ENCODE data around the gene PITPNM2. TPM values are rescaled to one million over a fixed set of nuclear protein-coding genes. Genes with fewer than 3 reads are reported as not detected.

The PITPNM2 gene
- 10 to 100 TPM in 1 of 2 donors, 1 to 10 TPM in 1; 7.9 to 14.3 TPM for total RNA-seq

GRCh38 chr12:123150744-123151456 lies at the start of gene PITPNM2:
PITPNM2 (minus strand) TSS chr12:123151090; CDS start chr12:123034590, 116,500 bp downstream.
- no peak for TF ChIP-seq CTCF (IDR thresholded peaks at IDR 0.05)
- DNase-seq (ENCODE audit: low spot score) (no peak), ATAC-seq (ENCODE audit: insufficient number of reproducible peaks, low FRiP score, low read depth) (peak; percentile 53)
- Histone ChIP-seq H3K4me3 (peak within 1 kb of the TSS; percentile 98), H3K4me1 (ENCODE audit: control insufficient read depth in 1 of 2, low read depth in 2 of 2) (peaks cover 2 to 25% of the 10 kb centered on the region in 2 donors), H3K9me3 (no peaks in the 10 kb centered on the region), H3K27ac (peak within 1 kb of the TSS; percentile 85 to 90), H3K36me3 (no peaks in the 10 kb centered on the region), H3K27me3 (replicated peaks; ENCODE audit: insufficient read depth) (no peaks in the 10 kb centered on the region)

- DNase-seq (ENCODE audit: low spot score): no peak
- ATAC-seq (ENCODE audit: insufficient number of reproducible peaks, low FRiP score, low read depth): no peak
- TF ChIP-seq CTCF (IDR thresholded peaks at IDR 0.05): no peak
- Histone ChIP-seq H3K36me3 (peaks cover 3% of the 10 kb centered on the region), H3K27me3 (replicated peaks; ENCODE audit: insufficient read depth) (no peaks in the 10 kb centered on the region), H3K4me3 (no peak overlapping the region), H3K4me1 (ENCODE audit: control insufficient read depth in 1 of 2, low read depth in 2 of 2) (no peaks in the 10 kb centered on the region), H3K27ac (no peak overlapping the region), H3K9me3 (no peaks in the 10 kb centered on the region)
Observed at GRCh38 chr12:123200414-123200813, 49.5 kb upstream of the PITPNM2 start.

GRCh38 chr12:123199936-123200335 lies 49.0 kb upstream of the PITPNM2 start:
- H3K4me3 ChIP-seq: no peak overlapping the region
- H3K36me3 ChIP-seq: peaks cover 3% of the 10 kb centered on the region
- ATAC-seq (ENCODE audit: insufficient number of reproducible peaks, low FRiP score, low read depth) (no peak), DNase-seq (ENCODE audit: low spot score) (no peak)
- H3K27ac ChIP-seq: no peak overlapping the region
- H3K4me1 ChIP-seq (ENCODE audit: control insufficient read depth in 1 of 2, low read depth in 2 of 2): no peaks in the 10 kb centered on the region
- TF ChIP-seq CTCF (IDR thresholded peaks at IDR 0.05): no peak
- H3K27me3 ChIP-seq (replicated peaks; ENCODE audit: insufficient read depth): no peaks in the 10 kb centered on the region
- H3K9me3 ChIP-seq: no peaks in the 10 kb centered on the region

- no peak for ATAC-seq (ENCODE audit: insufficient number of reproducible peaks, low FRiP score, low read depth)
- Histone ChIP-seq H3K4me3 (no peak overlapping the region), H3K27ac (no peak overlapping the region), H3K4me1 (ENCODE audit: control insufficient read depth in 1 of 2, low read depth in 2 of 2) (no peaks in the 10 kb centered on the region), H3K27me3 (replicated peaks; ENCODE audit: insufficient read depth) (no peaks in the 10 kb centered on the region), H3K36me3 (peaks cover 6% of the 10 kb centered on the region), H3K9me3 (no peaks in the 10 kb centered on the region)
- DNase-seq (ENCODE audit: low spot score): no peak
- no peak for TF ChIP-seq CTCF (IDR thresholded peaks at IDR 0.05)
Observed at GRCh38 chr12:123187637-123188036, 36.7 kb upstream of the PITPNM2 start.

- ATAC-seq (ENCODE audit: insufficient number of reproducible peaks, low FRiP score, low read depth): no peak
- H3K4me1 ChIP-seq (ENCODE audit: control insufficient read depth in 1 of 2, low read depth in 2 of 2): no peaks in the 10 kb centered on the region
- H3K27me3 ChIP-seq (replicated peaks; ENCODE audit: insufficient read depth): no peaks in the 10 kb centered on the region
- no peaks in the 10 kb centered on the region for H3K9me3 ChIP-seq
- peaks cover 7% of the 10 kb centered on the region for H3K36me3 ChIP-seq
- H3K27ac ChIP-seq: no peak overlapping the region
- no peak for DNase-seq (ENCODE audit: low spot score)
- no peak overlapping the region for H3K4me3 ChIP-seq
- no peak for TF ChIP-seq CTCF (IDR thresholded peaks at IDR 0.05)
Observed at GRCh38 chr12:123180171-123180570, 29.3 kb upstream of the PITPNM2 start.
